ENCODE measurements around the gene RAPGEF4.

The RAPGEF4 gene

DNA sequence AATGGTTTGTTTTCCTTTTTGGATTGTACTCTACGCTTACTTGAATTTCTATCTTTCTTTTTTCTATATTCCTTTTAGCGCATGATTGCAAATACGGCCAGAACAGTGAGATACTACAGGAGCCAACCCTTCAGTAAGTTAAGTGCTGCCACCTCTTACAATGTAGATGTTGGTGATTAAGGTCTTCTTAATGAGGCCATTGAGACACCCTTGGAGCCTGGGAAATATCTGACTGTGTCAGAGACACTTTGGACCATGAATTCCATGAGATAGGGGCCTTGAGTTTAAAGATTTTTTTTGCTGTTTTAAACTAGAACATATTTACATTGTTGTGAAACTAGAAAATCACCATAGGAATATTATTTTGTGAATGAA is 312.9 kb downstream of the RAPGEF4 start:
- TF ChIP-seq, protein P1, sequence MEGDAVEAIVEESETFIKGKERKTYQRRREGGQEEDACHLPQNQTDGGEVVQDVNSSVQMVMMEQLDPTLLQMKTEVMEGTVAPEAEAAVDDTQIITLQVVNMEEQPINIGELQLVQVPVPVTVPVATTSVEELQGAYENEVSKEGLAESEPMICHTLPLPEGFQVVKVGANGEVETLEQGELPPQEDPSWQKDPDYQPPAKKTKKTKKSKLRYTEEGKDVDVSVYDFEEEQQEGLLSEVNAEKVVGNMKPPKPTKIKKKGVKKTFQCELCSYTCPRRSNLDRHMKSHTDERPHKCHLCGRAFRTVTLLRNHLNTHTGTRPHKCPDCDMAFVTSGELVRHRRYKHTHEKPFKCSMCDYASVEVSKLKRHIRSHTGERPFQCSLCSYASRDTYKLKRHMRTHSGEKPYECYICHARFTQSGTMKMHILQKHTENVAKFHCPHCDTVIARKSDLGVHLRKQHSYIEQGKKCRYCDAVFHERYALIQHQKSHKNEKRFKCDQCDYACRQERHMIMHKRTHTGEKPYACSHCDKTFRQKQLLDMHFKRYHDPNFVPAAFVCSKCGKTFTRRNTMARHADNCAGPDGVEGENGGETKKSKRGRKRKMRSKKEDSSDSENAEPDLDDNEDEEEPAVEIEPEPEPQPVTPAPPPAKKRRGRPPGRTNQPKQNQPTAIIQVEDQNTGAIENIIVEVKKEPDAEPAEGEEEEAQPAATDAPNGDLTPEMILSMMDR (IDR thresholded peaks at IDR 0.05; ENCODE audit: low read depth, low read length) = no peak
- DNase-seq (ENCODE audit: extremely low read depth, low read depth) = no peak

DNA sequence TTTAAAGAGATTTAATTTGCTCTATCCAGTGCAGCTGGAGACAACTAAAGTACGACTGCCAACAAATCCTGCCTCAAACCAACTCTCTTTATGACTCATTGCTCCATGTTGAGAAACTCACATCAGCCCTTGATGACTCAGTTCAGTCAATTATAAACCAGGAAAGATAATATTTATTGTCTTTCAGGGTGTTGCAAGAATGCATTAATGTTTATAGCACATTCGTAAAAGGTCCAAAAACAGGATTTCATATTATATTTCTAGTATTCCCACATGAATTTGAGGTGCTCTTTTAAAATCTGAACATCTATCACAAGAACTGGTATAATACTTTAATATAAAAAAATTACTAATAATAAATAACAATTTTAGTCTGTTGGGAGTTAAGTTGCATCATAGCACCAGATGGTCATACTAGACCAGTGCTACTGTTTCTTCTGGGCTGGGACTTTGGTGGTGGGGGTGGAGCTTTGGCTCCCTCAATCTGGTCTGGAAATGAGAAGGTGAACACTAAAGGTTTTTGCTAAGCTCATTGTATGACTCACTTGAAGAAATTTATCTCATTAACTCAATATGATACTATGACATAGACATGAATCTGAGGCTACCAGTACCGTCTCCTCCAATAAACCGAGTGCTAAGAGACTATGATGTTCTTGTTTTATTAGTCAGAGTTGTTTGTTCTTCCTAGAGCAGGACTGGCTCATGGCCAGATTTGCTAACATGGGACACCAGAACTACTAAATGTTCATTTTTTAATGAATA is 313.4 kb downstream of the RAPGEF4 start:
- peak; percentile 85 for DNase-seq (ENCODE audit: extremely low read depth, low read depth)
- TF ChIP-seq, protein P1 (IDR thresholded peaks at IDR 0.05; ENCODE audit: low read depth, low read length) = no peak

DNA sequence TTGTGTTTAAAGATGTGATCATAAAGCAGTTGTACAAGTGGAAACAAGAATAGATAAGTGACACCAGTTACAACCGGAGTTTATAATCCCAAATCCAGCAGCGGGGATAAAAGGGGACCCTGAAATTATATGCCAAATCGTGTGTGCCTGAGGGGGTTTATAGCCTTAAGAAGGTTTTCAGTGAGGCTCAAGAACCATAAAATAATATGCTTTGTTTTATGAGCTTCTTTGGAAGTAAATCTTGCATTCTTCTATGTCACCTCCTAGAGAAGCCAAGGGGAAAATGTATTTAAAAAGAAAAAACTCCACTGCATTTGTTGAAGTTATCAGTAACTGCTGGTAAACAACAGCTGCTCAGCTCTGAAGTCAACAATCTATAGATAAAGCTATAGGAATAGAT is 314.2 kb downstream of the RAPGEF4 start:
- no peak for DNase-seq (ENCODE audit: extremely low read depth, low read depth)
- TF ChIP-seq, protein P1 (IDR thresholded peaks at IDR 0.05; ENCODE audit: low read depth, low read length) = no peak

DNA sequence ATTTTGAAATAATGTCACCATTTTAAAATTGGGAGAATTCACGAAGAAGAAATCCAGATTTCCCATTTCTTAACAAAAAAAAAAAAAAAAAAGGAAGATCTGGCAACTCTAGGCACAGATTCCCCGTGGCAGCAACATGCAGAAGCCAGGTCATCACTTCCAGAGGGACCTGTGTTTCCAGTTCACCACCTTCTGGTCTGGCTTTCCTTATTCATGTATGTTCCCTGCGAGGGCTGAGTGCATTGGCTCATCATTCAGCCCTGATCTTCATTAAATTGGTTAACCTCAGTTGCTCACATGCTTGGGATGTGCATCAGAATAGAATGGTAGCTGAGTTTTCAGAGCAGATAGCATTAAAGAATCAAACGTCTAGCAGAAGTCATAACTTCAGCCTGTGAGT is 315.0 kb downstream of the RAPGEF4 start:
- TF ChIP-seq, protein P1 (IDR thresholded peaks at IDR 0.05; ENCODE audit: low read depth, low read length) = no peak
- DNase-seq (ENCODE audit: extremely low read depth, low read depth) = no peak

DNA sequence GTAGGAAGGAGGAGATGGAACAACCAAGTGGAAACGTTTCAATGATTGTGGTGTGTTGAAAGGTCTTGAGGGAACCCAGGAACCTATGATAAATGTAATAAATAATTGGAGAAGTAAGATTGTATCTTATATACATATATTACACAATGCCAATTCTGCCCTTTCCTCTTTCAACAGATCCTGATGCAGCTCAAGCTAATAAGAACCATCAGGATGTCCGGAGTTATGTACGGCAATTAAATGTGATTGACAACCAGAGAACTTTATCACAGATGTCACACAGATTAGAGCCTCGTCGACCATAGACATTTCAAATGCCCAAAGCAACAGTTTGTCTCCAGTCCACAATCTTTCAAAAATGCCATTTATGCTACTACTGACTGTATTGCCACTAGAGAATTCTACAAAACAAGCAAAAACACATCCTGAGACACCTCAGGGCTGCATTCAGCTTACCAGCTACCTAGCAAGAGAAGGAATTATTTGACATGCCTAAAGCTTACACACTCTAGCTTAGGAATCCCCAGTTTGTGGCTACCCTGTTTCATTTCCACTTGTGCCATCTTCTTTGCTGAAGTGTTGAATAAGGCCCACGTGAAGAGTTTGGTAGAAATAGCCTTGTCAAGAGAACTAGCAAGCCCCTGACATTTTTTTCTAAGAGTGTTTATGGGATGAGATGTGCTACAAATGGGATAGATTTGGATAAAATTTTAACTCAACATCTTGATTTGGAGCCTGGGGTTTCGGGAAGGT is 316.0 kb downstream of the RAPGEF4 start:
- TF ChIP-seq, protein P1 (IDR thresholded peaks at IDR 0.05; ENCODE audit: low read depth, low read length) = no peak
- DNase-seq (ENCODE audit: extremely low read depth, low read depth) = no peak

DNA sequence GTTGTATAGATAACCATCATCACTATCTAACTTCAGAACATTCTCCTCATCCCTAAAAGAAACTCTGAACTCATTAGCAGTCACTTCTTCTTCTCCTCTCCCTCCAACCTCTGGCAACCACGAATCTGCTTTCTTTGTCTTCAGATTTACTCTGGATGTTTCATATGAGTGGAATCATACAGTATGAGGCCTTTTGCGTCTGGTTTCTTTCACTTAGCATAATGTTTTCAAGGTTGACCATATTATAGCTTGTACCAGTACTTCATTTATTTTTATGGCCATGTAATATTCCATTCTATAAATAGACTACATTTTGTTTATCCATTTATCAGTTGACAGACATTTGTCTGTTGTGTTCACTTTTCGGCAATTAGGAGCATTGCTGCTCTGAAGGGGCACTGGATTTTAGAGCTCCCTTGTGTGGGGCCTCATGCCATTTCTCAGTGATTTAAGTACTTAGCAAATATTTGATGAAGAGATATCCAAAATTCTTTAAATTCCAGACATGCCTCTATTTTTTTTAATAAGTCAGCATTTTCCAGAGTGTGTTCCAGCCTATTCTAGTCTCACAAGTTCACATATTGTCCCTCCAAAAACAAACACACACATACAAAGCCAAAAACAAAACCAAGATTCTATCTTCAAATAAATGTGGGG is 317.5 kb downstream of the RAPGEF4 start:
- DNase-seq (ENCODE audit: extremely low read depth, low read depth) = no peak
- TF ChIP-seq, protein P1 (IDR thresholded peaks at IDR 0.05; ENCODE audit: low read depth, low read length) = no peak

DNA sequence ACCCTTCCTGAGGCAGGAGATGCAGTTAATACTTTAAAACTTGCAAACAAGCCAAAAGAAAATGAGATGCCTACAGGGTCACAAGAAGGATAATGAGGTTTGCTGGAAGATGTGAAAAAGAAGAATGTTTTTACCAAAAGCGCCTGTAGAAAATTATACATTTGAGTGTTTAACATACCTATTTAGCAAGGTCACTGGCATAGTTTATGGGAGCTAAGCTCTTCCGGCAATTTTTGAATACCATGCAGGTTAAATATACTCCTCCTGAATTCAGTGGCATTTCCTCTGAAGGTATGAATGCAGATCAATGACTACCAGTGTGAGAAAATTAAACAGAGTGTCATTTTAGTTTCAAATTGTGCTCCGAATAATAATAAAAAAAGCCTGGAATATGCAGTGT is 318.8 kb downstream of the RAPGEF4 start:
- no peak for DNase-seq (ENCODE audit: extremely low read depth, low read depth)
- TF ChIP-seq, protein P1 (IDR thresholded peaks at IDR 0.05; ENCODE audit: low read depth, low read length) = no peak

Measured in AG09319 (cell line).